COLO829 (cell line): Measurements from ENCODE around the gene CDKN2C.
"Not testable (repeated sequence)": the region's sequence is repeated elsewhere in the genome, so short reads cannot be mapped to it uniquely, and the experiment has no call there.

Experiments
- DNase-seq: peaks from one replicate; pipeline ENCODE4 v3.0.0; 2012; ENCODE audit warnings: low spot score

Gene CDKN2C

DNA sequence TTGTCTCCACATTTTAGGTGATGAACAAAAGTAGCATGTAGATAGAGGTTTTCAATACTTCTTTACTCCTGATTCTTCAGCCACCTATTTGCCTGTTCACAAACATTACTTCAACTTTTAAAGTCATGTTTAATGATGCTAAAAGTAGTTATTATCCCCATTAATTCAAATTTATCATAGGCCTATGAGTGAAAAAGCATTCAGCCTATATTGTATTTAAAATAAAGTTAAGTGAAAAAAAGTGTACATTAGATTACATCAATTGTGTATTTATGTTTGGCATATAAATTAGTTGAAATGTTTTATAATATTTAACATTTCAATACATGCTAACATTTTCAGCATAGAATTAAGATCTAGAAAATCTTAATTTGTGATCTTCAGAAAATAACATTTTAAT is 10.5 kb downstream of the CDKN2C start:
- no peak for DNase-seq

DNA sequence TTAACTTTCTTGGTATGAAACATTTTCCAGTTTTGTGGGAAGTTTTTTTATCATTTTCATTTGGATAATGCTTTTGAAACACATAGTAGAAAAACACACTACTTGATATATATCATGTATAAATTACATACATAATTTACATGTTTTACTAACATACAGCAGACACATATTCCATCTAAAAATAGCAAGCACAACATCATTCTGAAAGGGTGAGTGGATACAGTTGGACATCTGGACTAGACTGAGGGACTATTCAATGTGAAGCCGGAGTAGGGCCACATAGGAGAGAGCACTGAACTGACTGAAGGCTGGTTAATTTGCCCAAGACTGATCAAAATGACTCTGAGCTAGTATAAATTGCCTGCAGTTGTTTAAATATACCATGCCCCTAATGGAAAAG is 11.7 kb downstream of the CDKN2C start:
- no peak for DNase-seq

DNA sequence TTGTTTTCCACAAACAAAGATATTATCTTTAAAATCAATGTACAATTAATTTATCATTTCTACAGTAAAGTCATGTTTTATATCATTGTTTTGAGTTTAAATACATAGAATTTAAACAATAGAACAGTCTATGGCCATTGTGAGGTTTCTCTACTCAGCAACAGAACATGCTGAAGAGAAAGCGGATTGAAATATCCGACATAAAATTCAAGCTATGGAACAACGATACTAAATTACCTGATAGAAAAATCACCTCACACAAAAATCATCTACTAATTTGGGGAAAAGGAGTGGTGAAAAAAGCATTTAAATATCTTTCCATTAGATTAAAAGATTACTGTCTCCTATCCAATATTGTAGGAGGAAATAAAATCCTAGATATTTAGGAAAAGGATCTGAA is 12.6 kb downstream of the CDKN2C start:
- DNase-seq: no peak

DNA sequence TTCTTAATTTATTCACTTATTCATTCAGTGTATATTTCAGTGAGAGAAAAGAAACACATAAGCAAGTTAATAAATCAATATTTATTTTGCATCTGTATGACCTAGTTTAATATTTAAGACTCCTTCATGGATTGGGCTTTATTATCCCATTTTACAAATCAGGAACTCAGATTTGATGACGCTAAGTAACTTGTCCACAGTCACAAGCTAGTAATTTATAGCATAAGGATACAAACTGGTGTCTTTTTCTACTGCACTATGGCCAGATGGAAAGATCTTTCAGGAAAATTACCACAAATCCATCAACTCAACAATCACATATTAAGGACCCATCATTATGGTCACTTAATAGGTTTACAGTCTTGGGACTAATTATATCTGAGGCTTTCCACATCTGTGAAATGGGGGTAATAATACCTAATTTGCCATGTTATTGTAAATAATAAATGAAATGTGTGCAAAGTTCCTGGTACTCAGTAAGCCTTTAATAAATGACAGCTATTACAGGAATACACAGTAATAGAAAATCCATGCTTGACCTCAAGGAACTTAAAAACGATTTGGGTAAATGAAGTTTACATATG is 13.3 kb downstream of the CDKN2C start:
- DNase-seq: no peak

DNA sequence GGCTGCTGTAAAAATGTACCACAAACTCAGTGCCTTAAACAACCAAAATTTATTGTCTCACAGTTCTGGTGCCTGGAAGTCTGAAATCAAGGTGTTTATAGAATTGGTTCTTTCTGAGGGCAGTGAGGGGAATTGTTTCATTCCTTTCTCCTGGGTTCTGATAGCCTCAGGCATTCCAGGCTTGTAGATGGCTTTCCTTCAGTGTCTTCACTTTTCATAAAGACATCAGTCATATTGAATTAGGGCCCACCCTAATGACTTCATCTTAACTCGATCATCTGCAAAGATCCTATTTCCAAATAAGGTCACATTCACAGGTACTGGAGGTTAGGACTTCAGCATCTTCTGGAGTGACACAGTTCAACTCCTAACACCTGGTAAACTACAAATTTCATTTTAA is 15.0 kb downstream of the CDKN2C start:
- no peak for DNase-seq

DNA sequence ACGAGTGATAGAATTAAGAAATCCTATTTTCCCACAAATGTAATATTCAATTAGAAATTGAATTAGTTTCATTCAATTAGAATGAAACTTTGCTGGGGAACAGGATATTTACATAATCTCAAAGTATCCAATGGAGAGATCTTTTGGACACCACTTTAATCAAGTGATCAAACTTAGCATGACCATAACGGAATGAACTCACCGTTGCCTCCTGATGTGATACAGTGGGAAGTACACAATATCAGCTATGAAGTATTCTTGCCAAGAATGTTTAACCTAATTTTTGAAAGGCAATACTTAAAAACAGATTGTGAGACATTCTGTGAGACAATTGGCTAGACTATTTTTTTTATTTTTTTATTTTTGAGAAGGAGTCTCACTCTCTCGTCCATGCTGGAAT is 16.6 kb downstream of the CDKN2C start:
- DNase-seq: no peak

DNA sequence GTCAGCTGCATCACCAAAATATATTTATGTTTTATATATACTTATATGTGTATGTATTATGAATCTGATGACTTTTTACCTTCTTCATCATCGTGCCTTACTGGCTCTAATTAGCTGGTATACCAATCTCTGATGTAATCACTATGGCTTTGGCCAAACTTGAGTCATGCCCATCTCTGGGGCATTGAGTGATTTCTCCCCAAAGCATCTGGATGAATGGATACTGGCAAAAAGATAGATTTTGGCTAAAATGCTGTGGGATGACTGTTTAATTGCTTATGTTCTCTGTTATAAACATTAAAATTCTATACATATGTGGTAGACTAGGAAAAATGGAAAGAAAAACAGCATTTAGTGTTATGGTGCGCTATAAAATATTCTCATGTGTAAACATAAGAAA is 19.6 kb downstream of the CDKN2C start:
- DNase-seq: no peak

DNA sequence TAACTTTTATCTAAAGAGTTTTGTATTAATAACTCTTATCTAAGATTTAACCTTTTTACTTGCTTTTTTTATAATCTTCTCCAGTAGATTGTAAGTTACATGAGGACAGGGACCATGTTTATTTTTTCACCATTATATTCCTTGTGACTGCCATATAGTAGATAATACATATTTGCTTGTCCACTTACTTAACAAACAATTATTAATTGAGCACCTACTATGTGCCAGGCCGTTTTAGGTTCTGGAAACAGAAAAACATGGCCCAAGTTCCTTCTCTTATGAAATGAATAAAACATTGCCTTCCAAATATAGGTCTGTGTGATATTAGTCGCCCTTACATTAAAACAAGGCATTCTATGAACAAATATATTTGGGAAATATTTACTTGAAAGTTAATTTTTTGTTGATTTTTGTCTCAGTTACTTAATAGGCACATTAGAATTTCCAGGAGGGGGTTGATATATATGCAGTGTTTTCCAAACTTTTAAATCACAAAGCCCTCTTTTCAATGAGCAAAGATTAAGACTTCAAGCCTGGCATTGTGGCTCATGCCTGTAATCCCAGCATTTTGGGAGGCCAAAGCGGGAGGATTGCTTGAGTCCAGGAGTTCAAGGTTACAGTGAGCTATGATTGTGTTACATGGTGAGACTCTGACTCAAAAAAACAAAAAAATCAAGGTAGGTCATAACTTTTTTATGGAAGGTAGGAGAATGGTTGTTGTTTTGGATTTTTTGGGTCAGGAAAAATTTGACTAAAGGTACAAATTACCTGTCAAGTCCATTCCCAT is 22.7 kb downstream of the CDKN2C start:
- DNase-seq: no peak

DNA sequence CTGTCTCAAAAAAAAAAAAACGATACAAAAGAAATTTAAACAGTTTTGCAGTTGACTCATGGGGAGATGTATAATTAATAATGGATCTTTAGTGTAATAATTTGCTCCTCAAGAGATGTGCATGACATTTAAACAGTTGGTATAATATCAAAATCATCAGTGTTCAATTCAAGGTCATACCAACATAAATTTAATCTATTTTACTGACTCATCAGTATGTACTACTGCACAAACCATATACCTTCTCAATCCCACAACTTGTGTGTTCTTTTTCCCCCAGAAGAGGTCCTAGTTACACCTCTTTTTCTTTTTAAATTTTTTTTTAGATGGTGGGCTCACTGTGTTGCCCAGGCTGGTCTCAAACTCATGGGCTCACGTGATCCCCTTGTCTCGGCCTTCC is 23.6 kb downstream of the CDKN2C start:
- no peak for DNase-seq

DNA sequence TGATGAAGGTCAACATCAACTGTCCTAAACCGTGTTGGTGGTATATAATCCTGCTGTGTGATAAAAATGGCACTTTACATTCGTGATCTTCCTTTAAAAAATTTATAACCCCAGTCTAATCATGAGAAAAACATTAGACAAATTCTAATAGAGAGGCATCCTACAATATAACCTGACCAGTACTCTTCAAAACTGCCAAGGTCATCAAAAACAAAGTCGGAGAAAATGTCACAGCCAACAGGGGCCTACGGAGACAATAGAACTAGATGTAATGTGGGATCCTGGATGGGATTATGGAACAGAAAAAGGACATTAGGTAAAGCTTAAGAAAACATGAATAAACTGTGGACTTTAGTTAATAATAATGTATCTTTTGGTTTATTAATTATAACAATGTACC is 25.0 kb downstream of the CDKN2C start:
- no peak for DNase-seq

DNA sequence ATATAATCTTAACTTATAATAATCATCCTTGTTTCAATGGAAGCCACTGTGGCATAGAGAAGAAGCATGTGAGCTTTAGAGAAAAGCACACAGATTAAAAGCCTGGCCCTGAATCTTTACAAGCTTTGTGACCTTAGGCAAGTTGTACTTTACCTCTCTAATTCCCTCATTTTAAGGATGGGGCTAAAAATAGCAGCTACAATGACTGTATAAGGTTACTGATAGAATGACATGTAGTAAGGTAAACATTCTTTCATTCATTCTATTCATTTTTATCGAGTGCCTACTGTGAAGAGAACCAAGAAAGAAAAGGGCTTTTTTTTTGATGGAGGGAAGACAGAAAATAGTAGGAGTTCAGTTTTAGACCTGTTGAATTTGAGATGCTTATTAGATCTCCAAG is 25.6 kb downstream of the CDKN2C start:
- no peak for DNase-seq

DNA sequence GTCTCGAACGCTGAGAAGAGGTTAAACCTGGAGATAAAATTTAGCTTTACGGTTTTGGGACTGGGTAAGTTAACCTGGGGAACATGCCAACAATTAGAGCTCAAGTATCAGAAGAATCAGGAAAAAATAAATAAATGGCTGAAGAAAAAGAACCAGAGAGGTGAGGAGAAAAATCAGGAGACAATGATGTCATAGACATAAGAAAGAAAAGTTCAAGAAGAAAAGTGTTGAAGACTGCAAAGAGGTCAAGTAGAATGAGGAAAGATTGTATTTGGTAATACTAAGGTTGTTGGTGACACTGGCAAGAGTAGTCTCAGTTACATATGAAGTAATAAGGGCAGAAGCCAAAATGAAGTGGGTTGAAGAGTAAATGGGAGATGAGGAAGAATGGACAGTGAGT is 26.0 kb downstream of the CDKN2C start:
- DNase-seq: no peak

DNA sequence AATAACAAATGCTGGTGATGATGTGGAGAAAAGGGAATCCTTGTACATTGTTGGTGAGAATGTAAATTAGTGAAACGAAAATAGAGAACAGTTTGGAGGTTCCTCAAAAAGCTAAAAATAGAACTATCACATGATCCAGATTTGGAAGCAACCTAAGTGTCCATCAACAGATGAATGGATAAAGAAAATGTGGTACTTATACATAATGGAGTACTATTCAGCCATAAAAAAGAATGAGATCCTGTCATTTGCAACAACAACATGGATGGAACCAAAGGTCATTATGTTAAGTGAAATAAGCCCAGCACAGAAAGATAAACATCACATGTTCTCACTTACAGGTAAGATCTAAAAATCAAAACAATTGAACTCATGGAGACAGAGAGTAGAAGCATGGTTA is 29.3 kb downstream of the CDKN2C start:
- DNase-seq: not testable (repeated sequence)

DNA sequence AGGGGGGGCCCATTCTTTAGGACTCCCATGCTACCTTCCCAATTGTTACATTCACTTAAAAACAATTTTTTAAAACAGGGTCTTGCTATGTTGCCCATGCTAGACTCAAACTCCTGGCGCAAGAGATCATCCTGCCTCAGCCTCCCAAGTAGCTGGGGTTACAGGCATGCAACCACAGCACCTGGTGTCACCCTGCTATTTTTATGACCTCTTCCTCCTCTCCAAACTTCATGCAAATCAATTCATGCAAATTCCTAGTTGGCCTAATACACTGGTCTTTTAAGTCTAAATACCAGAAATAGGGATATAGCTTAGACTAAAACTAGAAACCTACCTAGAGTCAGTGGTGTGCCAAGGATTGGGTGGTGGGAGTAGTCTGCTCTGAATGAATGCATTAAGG is 30.1 kb downstream of the CDKN2C start:
- DNase-seq: no peak

DNA sequence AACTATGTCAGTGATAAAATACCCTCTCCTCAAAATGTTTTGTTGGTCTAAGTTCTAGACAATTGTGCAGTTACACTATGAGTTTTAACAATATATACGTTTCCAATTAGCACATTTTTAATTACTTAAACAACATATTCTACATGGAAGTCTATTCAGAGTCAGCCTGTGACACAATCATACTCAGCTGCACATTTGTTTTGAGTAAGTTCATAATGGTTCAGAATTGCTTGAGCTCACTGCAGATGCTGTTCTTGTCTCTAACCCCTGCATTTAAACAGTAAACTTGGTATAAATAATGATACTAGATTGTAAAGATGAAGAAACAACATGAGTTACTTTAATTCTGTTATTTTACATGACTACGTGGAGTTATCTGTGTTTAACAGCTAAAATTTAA is 30.6 kb downstream of the CDKN2C start:
- DNase-seq: no peak

DNA sequence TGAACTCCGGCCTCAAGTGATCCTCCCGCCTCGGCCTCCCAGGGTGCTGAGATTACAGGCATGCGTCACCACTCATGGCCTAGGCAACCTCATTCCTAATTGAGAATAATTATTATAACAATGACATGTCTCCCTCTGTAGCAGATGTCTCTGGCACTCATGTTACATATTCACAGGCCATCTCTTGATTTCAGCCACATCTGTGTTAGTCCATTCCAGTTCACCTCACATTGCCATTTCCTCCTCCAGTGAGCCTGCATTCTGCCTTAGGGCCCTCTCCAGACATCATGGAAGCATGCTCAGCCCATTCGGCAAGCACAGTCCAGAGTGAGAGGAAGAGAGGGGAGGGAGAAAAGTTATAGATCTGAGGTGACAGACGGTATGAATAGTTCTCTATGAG is 32.5 kb downstream of the CDKN2C start:
- no peak for DNase-seq

DNA sequence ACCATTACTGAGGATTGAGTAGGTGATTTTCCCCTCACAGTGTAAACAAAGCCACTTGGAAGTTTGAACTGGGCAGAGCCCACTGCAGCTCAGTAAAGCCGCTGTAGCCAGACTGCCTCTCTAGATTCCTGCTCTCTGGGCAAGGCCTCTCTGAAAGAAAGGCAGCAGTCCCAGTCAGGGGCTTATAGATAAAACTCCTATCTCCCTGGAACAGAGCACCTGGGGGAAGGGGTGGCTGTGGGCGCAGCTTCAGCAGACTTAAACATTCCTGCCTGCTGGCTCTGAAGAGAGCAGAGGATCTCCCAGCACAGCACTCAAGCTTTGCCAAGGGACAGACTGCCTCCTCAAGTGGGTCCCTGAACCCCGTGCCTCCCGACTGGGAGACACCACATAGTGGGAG is 35.5 kb downstream of the CDKN2C start:
- DNase-seq: not testable (repeated sequence)

DNA sequence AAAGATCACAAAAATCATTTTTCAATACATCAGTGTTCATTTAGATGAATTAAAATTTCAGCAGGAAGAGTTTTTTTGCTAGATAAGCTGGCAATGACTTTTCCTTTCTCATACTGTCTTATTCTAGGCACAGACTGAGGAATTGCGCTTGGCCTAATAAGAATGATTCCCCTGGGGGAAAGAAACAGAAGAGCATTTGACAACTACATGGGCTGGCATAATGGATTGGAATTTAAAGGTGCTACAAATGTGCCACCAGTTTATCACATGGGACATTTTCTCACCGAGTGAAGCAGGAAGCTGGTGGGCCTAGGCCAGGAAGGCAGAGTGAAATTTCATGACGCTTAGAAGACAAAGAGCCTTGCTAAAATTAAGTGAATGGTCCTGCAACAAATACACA is 39.3 kb downstream of the CDKN2C start:
- no peak for DNase-seq

DNA sequence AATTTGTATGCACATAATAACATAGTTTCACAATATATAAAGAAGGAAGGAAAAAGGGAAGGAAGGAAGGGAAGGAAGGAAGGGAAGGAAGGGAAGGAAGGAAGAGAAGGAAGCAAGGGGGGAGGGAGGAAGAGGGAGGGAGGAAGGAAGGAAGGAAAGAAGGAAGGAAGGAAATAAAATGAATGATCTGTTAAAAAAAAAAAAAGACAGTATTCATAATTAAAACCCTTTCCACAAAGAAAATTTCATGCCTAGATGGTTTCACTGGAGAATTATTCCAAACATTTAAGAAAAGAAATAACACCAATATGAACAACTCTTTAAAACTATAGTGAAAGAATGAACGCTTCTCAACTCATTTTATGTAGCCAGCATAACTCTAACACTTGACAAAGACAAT is 44.8 kb downstream of the CDKN2C start:
- no peak for DNase-seq

DNA sequence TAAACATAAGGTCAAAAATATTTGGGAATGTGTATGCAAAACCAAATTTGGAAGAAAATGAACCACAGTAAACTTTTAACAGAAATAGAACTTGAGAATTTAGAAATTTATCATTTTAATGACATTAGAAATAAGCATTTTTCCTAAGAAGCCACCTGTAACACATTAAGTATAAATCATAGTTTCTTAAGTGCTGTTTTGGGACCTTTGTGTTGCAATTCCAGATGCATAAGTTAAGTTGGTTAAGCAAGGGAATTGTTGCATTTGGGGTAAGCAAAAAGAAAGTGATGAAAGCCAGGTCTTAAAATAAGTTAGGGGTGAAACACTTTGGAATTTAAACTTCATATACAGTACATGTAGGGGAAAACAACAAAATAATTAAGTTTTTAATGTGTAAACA is 49.8 kb downstream of the CDKN2C start:
- DNase-seq: no peak
